ENCODE results near the gene LMNTD1.

LMNTD1 gene

DNA sequence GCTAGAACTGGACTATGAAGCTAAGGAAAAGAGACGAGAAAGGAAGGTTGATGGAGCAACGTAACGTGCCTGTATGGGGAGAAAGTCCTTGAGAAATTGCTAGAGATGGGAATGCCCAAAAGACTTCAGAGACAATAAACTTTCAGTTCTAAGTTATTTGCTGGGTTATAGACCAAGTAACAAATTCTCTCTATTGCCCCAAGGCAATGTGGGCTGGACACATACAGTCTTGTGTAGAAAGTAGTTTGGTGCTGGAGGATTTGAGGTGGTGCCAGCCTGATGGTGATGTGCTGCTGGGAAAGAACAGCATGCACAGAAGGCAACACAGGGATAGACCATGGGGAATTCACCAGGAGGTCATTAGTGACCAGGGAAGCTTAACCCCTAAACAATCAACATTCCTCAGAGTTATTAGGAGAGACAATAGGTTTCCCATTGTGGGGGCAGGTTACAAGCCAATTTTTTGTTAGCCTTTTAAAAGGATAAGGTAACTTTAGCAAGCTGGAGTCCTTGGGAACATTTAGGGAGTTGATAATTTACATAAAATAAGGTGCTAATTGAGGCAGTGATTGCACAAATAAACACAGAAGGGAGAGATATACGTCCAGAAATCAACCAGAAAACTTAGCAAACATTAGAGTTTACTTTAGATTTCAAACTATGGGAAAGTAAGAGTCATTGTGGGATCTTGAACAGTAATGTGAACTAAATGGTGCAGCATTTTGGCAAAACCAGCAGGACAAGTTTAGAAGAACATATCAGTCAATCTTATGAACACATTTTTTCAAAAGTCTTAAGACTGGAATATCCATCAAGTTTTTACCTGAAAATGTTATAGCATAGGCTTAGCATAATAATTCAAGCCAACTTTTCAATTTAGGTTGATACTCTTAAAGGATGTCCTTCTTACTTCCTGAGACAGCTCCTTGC, 61.4 kb downstream of the LMNTD1 start:
- H3K27ac ChIP-seq = no peak overlapping the region
- TF ChIP-seq CTCF (conservative IDR thresholded peaks at IDR 0.05) (no peak), ZFX (IDR thresholded peaks at IDR 0.05) (no peak)

DNA sequence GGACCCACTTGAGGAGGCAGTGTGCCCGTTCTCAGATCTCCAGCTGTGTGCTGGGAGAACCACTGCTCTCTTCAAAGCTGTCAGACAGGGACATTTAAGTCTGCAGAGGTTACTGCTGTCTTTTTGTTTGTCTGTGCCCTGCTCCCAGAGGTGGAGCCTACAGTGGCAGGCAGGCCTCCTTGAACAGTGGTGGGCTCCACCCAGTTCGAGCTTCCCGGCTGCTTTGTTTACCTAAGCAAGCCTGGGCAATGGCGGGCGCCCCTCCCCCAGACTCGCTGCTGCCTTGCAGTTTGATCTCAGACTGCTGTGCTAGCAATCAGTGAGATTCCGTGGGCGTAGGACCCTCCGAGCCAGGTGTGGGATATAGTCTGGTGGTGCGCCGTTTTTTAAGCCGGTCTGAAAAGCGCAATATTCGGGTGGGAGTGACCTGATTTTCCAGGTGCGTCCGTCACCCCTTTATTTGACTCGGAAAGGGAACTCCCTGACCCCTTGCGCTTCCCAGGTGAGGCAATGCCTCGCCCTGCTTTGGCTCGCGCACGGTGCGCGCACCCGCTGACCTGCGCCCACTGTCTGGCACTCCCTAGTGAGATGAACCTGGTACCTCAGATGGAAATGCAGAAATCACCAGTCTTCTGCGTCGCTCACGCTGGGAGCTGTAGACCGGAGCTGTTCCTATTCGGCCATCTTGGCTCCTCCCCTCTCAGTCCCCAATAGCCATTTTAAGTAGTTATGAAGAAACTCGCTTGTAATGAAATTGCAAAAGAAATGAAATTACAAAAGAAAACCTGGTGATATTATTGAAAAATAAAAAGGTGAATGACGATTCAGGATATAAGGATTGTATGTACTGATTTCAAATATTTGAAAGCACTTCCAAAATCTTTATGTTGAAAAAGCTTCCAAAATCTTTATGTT, 63.9 kb downstream of the LMNTD1 start:
- peak overlapping the region; percentile 46; the same call in 1 of the 2 replicates for H3K27ac ChIP-seq

DNA sequence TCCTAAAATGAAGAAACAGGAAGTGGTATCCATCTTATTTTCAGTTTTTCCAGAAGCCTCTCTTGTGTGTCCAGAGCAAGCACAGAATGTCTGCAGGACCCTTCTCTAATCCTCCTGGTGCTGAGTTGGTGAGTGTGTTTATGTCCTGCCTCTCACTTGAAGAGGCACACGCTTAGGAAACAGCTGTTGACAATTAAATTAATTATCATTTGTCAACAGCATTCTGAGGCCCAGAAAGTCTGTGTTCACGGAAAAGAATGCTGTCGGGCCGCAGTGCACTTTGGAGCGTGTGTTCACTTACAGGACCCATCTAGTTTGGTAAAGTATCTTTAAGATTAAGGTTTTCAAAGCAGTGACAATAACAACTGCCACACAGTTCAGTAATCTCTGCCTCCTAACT, 70.5 kb downstream of the LMNTD1 start:
- no peak for TF ChIP-seq CTCF (conservative IDR thresholded peaks at IDR 0.05)
- TF ChIP-seq ZFX (IDR thresholded peaks at IDR 0.05) = no peak
- no peak overlapping the region for H3K27ac ChIP-seq

- no peak for TF ChIP-seq ZFX (IDR thresholded peaks at IDR 0.05)
- no peak for TF ChIP-seq CTCF (conservative IDR thresholded peaks at IDR 0.05)
- H3K27ac ChIP-seq = no peak overlapping the region
These were observed 72.9 kb downstream of the LMNTD1 start for GRCh38 chr12:25480145-25480544.

DNA sequence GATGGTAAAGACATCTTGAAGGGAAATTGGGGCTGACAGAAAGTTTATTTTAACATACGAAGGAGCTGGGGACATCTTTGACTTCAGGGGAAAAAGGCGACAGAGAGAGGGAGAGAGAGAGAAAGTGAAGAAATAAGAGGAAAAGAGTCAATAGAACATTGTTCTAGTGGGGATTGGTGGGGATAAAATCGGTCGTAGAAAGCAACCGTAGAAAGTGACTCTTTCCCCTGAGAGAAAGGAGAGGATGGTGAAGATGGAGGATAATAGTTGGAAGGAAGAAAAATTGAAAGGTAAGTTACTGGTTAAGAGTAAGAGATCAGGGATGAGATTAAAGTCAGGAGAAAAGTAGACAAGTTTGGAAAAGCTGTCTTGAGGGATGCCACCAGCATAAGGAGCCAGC, 75.9 kb downstream of the LMNTD1 start:
- H3K27ac ChIP-seq = no peak overlapping the region
- TF ChIP-seq ZFX (IDR thresholded peaks at IDR 0.05) (no peak), CTCF (conservative IDR thresholded peaks at IDR 0.05) (no peak)

DNA sequence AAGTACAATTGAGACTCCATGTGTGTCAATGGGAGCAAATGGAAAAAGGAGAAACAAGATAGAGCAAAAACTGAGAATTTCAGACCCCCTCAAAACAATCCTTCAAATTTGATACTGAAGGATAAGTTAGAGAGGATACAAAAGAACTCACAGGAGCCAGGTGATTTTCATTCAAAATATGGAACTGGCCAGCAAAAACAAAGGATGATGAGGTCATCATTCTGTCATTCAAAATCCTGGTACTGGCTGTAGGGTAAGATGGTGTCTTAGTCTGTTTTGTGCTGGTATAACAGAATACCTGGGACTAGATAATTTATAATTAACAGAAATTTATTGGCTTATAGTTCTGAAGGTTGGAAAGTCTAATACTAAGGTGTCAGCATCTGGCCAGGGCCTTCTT, 80.6 kb downstream of the LMNTD1 start:
- TF ChIP-seq ZFX (IDR thresholded peaks at IDR 0.05) = no peak
- TF ChIP-seq CTCF (conservative IDR thresholded peaks at IDR 0.05) = no peak
- no peak overlapping the region for H3K27ac ChIP-seq

- no peak for TF ChIP-seq CTCF (conservative IDR thresholded peaks at IDR 0.05)
- no peak for TF ChIP-seq ZFX (IDR thresholded peaks at IDR 0.05)
- H3K27ac ChIP-seq = no peak overlapping the region
These were observed 83.2 kb downstream of the LMNTD1 start for GRCh38 chr12:25469861-25470260.

Data from C4-2B (cell line).